BE2C (cell line): Measurements from ENCODE around the gene IGF2.

Experiments
- DNase-seq: peaks from one replicate; pipeline ENCODE4 v3.0.0-alpha.2; 2020
- H3K27me3 ChIP-seq: fragments of 250-450 bp; sonication (Bioruptor Pico); 2 replicates; pipeline ENCODE4 v1.5.1; 2020; ENCODE audit warnings: mild to moderate bottlenecking
- H3K36me3 ChIP-seq: fragments of 250-450 bp; sonication (Bioruptor Pico); 2 replicates; pipeline ENCODE4 v1.5.1; 2020; ENCODE audit warnings: mild to moderate bottlenecking
- H3K4me1 ChIP-seq: fragments of 250-450 bp; sonication (Bioruptor Pico); 2 replicates; pipeline ENCODE4 v1.5.1; 2020
- H3K4me3 ChIP-seq: 2 replicates; pipeline ENCODE4 v1.5.1; 2011; ENCODE audit warnings: low read depth, low read length
- H3K9me3 ChIP-seq: fragments of 250-450 bp; sonication (Bioruptor Pico); 2 replicates; pipeline ENCODE4 v1.5.1; 2020
- CTCF ChIP-seq: IDR thresholded peaks from 2 replicates; pipeline ENCODE4 v1.5.1; 2012; ENCODE audit warnings: mild to moderate bottlenecking, low read depth, low read length

Gene IGF2

GRCh38 chr11:2157294-2158040, 18.3 kb upstream of the IGF2 start:
- TF ChIP-seq CTCF: no peak
- no peaks in the 10 kb centered on the region for H3K27me3 ChIP-seq
- H3K4me1 ChIP-seq: no peaks in the 10 kb centered on the region; the same call in 1 of the 2 replicates
- H3K36me3 ChIP-seq: no peaks in the 10 kb centered on the region
- DNase-seq: no peak
- H3K9me3 ChIP-seq: no peaks in the 10 kb centered on the region
- H3K4me3 ChIP-seq: no peak overlapping the region

- H3K4me1 ChIP-seq: no peaks in the 10 kb centered on the region; the same call in 1 of the 2 replicates
- TF ChIP-seq CTCF: peak; percentile 62
- H3K9me3 ChIP-seq: no peaks in the 10 kb centered on the region
- H3K27me3 ChIP-seq: no peaks in the 10 kb centered on the region
- H3K4me3 ChIP-seq: no peak overlapping the region
- DNase-seq: peak; percentile 79
- no peaks in the 10 kb centered on the region for H3K36me3 ChIP-seq
Observed at GRCh38 chr11:2156416-2157182, 17.4 kb upstream of the IGF2 start.

- DNase-seq: no peak
- Histone ChIP-seq H3K36me3 (no peaks in the 10 kb centered on the region), H3K4me1 (peaks cover 8% of the 10 kb centered on the region), H3K4me3 (no peak overlapping the region), H3K27me3 (no peaks in the 10 kb centered on the region), H3K9me3 (no peaks in the 10 kb centered on the region)
- no peak for TF ChIP-seq CTCF
Observed at GRCh38 chr11:2155511-2155910, 16.3 kb upstream of the IGF2 start.

- DNase-seq: no peak
- Histone ChIP-seq H3K4me3 (no peak overlapping the region), H3K27me3 (no peaks in the 10 kb centered on the region), H3K36me3 (no peaks in the 10 kb centered on the region), H3K9me3 (no peaks in the 10 kb centered on the region), H3K4me1 (peaks cover 13% of the 10 kb centered on the region)
- TF ChIP-seq CTCF: no peak
Observed at GRCh38 chr11:2154889-2155288, 15.7 kb upstream of the IGF2 start.

- Histone ChIP-seq H3K9me3 (no peaks in the 10 kb centered on the region), H3K36me3 (no peaks in the 10 kb centered on the region), H3K4me1 (peaks cover 15% of the 10 kb centered on the region), H3K27me3 (no peaks in the 10 kb centered on the region), H3K4me3 (no peak overlapping the region)
- no peak for TF ChIP-seq CTCF
- DNase-seq: no peak
Observed at GRCh38 chr11:2154195-2154585, 15.0 kb upstream of the IGF2 start.
